ENCODE data around the gene CBLN3.

DNA sequence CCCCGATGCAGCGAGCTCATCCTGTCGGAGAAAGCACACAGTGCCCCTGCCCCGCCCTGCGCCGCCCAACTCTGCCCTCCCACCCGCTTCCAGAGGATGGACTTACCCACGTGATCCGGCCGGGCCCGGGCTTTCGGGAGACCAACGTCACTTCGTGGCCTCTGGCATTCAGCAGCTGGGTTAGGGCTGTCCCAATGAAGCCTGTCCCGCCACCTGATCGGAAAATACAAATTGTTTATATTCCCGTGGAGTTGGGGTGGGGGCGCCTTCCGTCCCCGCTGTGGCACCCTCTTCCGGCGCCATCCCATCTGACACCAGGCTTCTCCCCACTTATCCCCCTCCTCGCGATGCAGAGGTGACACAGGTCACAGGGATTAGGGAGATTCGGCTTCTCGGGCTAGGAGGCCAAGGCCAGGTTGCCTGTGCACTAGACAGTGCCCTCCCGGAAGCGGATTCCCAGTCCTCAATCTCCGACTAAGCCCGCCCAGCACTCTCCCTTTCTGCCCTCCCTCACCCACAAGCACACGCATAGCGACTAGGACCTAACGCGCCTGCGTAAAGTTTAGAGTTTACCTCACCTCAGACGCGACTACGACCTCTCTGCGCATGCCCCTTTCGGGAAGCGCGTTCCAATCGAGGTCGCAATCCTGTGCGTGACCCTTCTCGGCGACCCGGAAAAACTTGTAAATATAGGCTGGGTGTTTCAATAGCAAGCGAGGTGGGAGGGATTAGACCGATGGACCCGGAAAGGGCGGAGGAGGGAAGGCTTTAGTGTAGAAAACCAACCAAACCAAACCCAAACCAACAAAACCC lies 13.0 kb upstream of the CBLN3 start, which contains the start of gene SDR39U1:
- TF ChIP-seq, protein P1, sequence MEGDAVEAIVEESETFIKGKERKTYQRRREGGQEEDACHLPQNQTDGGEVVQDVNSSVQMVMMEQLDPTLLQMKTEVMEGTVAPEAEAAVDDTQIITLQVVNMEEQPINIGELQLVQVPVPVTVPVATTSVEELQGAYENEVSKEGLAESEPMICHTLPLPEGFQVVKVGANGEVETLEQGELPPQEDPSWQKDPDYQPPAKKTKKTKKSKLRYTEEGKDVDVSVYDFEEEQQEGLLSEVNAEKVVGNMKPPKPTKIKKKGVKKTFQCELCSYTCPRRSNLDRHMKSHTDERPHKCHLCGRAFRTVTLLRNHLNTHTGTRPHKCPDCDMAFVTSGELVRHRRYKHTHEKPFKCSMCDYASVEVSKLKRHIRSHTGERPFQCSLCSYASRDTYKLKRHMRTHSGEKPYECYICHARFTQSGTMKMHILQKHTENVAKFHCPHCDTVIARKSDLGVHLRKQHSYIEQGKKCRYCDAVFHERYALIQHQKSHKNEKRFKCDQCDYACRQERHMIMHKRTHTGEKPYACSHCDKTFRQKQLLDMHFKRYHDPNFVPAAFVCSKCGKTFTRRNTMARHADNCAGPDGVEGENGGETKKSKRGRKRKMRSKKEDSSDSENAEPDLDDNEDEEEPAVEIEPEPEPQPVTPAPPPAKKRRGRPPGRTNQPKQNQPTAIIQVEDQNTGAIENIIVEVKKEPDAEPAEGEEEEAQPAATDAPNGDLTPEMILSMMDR (IDR thresholded peaks at IDR 0.05): no peak
- TF ChIP-seq NR3C1 (CRISPR knock-in tag; conservative IDR thresholded peaks at IDR 0.05; ENCODE audit: low read depth) (no peak), SP1 (CRISPR knock-in tag; conservative IDR thresholded peaks at IDR 0.05) (peak; percentile 79; the same call in 1 of the 2 replicates)
